HUES48 (cell line): Measurements from ENCODE around the gene PRR3.
"Not testable (repeated sequence)": the region's sequence is repeated elsewhere in the genome, so short reads cannot be mapped to it uniquely, and the experiment has no call there.

ENCODE experiments used
- H3K27ac ChIP-seq: one replicate; pipeline ENCODE4 v1.7.0; 2013; ENCODE audit warnings: low read depth, low read length, inconsistent platforms
- H3K27me3 ChIP-seq: 2 replicates; pipeline ENCODE4 v1.6.1; 2013; ENCODE audit warnings: mild to moderate bottlenecking, low read length; ENCODE audit not compliant: control insufficient read depth, insufficient read depth
- H3K36me3 ChIP-seq: 2 replicates; pipeline ENCODE4 v1.6.1; 2013; ENCODE audit warnings: low read length; ENCODE audit not compliant: control insufficient read depth, insufficient read depth
- H3K4me1 ChIP-seq: 2 replicates; pipeline ENCODE4 v1.6.1; 2013; ENCODE audit warnings: mild to moderate bottlenecking, low read length; ENCODE audit not compliant: control insufficient read depth, insufficient read depth
- H3K4me3 ChIP-seq: 2 replicates; pipeline ENCODE4 v1.5.1; 2013; ENCODE audit warnings: mild to moderate bottlenecking, low read depth, low read length
- H3K9ac ChIP-seq: 2 replicates; pipeline ENCODE4 v1.6.1; 2013; ENCODE audit warnings: mild to moderate bottlenecking, low read depth, low read length, moderate library complexity
- H3K9me3 ChIP-seq: 2 replicates; pipeline ENCODE4 v1.6.1; 2013; ENCODE audit warnings: low read length; ENCODE audit not compliant: control insufficient read depth, insufficient read depth

Gene PRR3, protein sequence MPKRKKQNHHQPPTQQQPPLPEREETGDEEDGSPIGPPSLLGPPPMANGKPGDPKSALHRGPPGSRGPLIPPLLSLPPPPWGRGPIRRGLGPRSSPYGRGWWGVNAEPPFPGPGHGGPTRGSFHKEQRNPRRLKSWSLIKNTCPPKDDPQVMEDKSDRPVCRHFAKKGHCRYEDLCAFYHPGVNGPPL

DNA sequence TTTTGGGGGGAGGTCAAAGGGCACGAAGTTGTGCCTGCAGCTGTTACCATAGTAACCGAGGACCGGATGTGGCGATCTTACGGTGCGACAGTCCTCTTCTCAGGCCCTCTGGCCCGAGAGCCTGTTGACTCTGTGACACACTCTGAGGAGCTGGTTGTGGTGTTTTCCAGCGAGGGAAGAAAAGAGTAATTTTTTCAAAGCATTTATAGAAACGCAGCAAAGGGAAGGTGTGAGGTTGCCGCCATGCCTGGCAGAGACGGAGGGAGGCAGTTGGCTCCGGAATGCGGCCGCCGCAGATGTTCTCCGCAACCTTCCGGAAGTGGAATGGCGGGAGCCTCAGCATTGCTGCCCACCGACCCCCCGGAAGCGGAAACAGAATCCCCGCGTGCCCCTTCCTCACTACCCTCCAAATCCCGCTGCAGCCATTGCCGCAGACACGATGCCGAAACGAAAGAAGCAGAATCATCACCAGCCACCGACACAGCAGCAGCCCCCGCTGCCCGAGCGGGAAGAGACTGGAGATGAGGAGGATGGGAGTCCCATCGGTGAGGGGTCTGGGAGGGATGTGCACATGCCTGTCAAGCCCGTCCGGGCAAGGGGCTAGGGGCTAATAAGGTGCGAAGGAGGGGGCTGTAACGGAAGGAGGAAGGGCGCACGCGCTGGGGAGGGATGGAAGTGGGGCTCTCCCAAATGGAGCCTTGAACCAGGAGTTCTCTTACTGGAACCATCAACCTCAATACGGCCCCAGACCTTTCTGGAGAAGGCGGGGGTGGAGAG lies at the start of gene PRR3:
Gene PRR3, plus strand, starts transcription at position 390 of the 777 bp plus-strand sequence. Its CDS starts 50 bp downstream, at position 440.
- peak within 1 kb of the TSS; percentile 97 for H3K4me3 ChIP-seq
- peaks cover 45% of the 10 kb centered on the region for H3K36me3 ChIP-seq
- no peaks in the 10 kb centered on the region for H3K9me3 ChIP-seq
- H3K4me1 ChIP-seq = 0 out of 2 replicates have a peak, but pooled peaks cover 5% of the 10 kb centered on the region
- no peaks in the 10 kb centered on the region for H3K27me3 ChIP-seq
- peak within 1 kb of the TSS; percentile 97 for H3K27ac ChIP-seq
- H3K9ac ChIP-seq = peak within 1 kb of the TSS; percentile 89

DNA sequence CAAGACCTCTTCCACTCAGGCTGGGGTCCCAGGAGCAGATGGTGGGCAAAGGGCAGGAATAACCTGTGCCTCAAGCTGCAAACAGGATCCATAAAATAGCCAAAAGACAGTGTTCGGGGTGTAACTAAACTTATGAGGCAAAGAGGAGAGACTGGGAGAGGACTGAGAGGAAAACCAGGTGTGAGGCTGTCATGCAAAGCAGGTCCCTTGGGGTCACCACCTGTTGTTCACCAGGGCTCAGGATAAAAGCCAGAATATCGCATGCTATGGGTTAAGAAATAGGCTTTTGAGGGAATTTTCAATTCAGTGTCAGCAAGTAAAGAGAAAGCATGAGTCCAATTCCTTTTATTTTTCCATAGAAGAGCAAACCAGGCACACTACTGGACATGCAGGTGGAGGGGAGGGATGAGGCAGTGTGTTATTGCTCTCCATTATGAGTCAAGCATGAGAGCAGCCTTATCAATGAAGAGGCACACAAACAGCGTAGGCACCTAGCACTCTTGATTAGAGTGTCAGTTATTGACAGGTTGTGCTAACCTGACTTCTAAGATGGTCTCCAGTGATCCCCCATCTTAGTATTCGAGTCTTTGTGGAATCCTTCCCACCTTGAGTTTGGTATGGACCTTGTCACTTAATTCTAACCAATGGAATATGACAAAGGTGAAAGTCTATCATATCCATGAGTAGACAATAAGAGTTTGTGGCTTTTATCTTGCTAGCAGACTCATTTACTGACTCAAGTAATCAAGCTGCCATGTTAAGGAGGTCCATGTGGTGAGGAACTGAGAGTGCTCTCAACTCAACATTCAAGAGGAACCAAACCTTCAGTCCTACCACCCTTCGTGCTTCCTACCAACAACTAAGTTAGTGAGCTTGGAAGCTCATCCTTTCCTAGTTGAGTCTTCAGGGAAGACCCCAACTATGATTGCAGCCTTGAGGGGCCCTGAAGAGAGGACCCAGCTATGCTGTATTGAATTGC lies 49.0 kb upstream of the PRR3 start:
- Histone ChIP-seq H3K4me3 (no peak overlapping the region), H3K9me3 (no peaks in the 10 kb centered on the region), H3K27ac (no peak overlapping the region), H3K27me3 (no peaks in the 10 kb centered on the region), H3K4me1 (peaks cover 4% of the 10 kb centered on the region), H3K9ac (no peak overlapping the region), H3K36me3 (no peaks in the 10 kb centered on the region)

DNA sequence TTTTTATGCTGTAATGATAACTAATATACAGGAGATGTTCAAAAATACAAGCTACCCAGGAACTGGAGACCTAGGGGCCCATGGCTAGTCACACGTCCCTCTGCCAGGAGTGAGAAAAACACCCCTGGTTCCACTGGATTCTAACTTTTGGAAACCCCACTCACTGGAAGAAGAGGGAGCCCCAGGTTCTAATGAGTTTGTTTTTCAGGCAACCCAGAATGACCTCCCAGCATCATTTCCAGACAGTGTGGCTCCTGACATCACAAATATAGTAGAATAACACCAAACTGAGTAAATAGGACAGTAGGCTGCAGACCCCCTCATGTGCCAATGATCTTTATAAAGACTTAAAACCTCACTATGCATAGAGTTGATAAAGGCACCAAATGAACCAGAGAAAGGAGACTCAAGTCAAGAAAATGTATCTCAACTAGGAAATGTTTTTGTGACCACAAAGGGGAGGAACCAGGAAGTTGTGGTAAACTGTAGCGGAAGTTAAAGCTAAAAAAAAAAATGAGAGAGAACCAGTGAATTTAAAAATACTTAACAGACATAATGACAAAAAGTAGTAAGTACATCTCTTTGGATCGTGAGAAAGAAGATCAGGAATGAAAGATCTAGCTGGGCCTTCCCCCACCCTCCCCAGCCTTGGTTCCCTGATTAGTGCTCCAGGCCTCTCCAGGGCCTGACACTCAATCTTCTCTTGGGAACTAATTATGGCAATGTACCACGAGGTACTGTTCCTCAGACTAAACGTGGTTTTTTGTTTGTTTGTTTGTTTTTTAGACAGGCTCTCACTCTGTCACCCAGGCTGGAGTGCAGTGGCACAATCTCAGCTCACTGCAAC lies 48.0 kb upstream of the PRR3 start:
- no peaks in the 10 kb centered on the region for H3K9me3 ChIP-seq
- no peak overlapping the region for H3K4me3 ChIP-seq
- H3K36me3 ChIP-seq = no peaks in the 10 kb centered on the region
- no peaks in the 10 kb centered on the region for H3K27me3 ChIP-seq
- peaks cover 4% of the 10 kb centered on the region for H3K4me1 ChIP-seq
- no peak overlapping the region for H3K27ac ChIP-seq
- no peak overlapping the region for H3K9ac ChIP-seq

DNA sequence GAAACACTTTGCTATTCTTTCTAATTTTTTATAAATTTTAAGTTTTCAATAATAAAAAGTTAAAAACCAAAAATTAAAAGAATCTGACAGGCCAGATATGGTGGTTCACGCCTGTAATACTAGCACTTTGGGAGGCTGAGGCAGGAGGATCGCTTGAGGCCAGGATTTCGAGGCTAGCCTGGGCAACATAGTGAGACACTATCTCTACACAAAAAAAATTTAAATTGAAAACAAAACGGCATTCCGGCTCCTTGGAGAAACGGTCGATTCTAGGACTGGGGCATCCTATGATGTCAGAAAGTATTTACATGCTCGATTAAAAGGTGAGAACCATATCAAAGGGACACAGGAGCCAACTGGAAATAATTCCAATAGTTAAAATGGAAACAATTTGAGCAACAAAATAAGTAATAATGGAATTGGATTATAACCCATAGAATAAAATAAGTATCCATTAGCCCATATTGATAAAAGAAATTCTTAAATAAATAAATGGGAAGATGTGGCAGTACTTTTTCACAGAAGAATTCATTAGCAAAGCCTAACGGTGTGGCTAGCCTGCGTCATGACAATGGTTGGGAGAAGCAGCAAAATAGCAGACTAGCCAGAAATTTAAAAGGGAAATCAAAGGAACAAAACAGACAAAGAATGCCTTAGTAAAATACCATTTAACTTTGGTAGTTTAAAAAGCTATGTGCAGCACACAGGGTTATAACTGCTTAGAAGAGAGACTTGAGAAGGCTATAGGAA lies 46.5 kb upstream of the PRR3 start:
- peaks cover 16% of the 10 kb centered on the region for H3K4me1 ChIP-seq
- peak overlapping the region; percentile 42 for H3K27ac ChIP-seq
- H3K9ac ChIP-seq = no peak overlapping the region

DNA sequence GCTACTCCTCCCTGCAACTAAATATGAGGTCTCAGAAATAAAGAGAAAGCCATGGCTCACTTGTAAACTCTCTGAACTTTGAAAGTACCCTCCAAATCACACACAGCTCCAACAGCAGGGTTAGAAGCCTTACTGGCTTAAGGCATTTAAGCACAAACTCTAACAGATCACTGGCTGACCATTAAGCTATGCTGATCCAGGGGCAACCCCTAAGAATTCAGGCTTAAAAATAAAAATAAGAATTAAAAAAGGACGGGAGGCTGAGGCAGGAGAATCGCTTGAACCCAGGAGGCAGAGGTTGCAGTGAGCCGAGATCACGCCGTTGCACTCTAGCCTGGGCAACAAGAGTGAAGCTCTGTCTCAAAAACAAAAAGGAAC lies 45.9 kb upstream of the PRR3 start:
- Histone ChIP-seq H3K27ac (peak overlapping the region; percentile 42), H3K4me1 (peaks cover 16% of the 10 kb centered on the region), H3K4me3 (no peak overlapping the region), H3K27me3 (no peaks in the 10 kb centered on the region), H3K9me3 (no peaks in the 10 kb centered on the region), H3K9ac (no peak overlapping the region), H3K36me3 (no peaks in the 10 kb centered on the region)

More for the DNA sequence above, 46.5 kb upstream of the PRR3 start:
- H3K9me3 ChIP-seq = no peaks in the 10 kb centered on the region
- no peak overlapping the region for H3K4me3 ChIP-seq
- H3K36me3 ChIP-seq = no peaks in the 10 kb centered on the region
- no peaks in the 10 kb centered on the region for H3K27me3 ChIP-seq

DNA sequence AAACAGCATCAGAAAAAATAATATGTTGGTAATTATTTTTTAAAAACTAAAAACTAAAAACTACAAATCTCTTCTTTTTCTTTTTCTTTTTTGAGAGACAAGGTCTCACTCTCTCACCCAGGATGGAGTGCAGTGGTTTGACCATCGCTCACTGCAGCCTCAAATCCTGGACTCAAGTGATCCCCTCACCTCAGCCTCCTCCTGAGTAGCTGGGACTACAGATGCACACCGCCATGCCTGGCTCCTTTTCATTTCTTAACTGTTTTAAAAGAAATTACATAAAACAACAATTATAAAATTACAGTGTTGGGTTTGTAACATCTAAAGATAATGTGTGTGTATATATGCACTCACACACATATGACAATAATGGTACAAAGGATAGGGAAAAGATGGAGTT lies 43.6 kb upstream of the PRR3 start:
- Histone ChIP-seq H3K4me1 (peaks cover 16% of the 10 kb centered on the region), H3K27me3 (no peaks in the 10 kb centered on the region), H3K9me3 (no peaks in the 10 kb centered on the region), H3K36me3 (no peaks in the 10 kb centered on the region), H3K4me3 (no peak overlapping the region), H3K9ac (no peak overlapping the region), H3K27ac (no peak overlapping the region)

DNA sequence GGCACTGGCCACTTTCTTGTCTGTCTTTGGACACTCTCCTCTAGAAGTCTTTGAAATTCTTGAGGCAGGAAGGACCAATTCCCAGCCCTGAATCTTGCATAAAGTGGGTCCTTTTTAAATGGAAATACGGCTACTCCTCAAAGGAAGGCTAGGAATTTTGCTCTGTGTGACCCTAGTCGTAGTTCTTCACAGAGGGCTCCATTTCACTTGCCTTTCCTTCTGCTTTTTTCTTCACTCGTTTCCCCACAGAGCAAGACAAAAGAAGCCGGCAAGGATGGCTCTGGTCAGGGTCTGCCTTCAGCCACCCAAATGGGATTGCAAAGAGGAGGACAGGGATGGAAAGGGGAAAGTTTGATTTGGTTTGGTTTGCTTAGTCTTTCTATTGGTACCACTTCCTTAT lies 42.0 kb upstream of the PRR3 start:
- peak overlapping the region; percentile 61 for H3K4me3 ChIP-seq
- peaks cover 16% of the 10 kb centered on the region for H3K4me1 ChIP-seq
- H3K27ac ChIP-seq = peak overlapping the region; percentile 88
- no peaks in the 10 kb centered on the region for H3K9me3 ChIP-seq
- no peak overlapping the region for H3K9ac ChIP-seq
- H3K27me3 ChIP-seq = no peaks in the 10 kb centered on the region
- H3K36me3 ChIP-seq = no peaks in the 10 kb centered on the region

DNA sequence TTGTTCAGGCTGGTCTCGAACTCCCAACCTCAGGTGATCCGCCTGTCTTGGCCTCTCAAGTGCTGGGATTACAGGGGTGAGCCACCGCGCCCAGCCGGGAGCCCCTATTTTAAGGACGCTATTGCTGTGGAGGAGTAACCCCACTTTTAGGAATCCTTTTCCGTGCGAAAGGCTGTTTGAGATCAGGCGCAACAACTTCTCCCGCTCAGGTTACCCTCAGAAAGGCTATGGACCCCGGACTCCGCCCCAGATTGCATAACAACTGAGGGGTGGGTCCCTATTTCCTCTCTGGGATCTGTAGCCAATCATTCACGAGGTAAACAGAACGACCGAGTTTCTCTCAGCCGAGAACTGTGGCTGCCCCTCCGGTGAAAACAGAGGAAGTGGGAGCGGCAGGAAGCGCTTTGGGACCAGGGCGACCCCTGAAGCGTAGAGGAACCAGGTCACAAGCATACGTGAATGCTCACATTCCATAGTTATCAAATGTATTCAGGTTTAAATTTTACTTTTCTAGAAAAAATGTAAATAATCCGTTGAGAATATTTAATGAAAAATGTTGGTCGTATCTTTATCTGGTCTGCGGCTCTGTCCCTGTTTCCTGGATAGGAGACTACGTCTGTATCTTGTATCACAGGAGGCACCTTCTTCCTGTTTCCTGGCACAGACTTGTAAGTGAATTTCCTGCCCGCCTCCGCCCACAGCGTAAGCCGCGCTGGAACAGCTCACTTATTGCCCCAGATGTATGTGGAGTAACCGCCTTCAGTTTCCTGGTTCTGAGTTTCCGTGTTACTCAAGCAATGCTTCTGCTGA lies 40.9 kb upstream of the PRR3 start:
- no peaks in the 10 kb centered on the region for H3K36me3 ChIP-seq
- peak overlapping the region; percentile 61 for H3K4me3 ChIP-seq
- peak overlapping the region; percentile 46; the same call in 1 of the 2 replicates for H3K9ac ChIP-seq
- H3K27me3 ChIP-seq = no peaks in the 10 kb centered on the region
- peaks cover 12% of the 10 kb centered on the region for H3K4me1 ChIP-seq
- H3K9me3 ChIP-seq = no peaks in the 10 kb centered on the region
- H3K27ac ChIP-seq = peak overlapping the region; percentile 88

DNA sequence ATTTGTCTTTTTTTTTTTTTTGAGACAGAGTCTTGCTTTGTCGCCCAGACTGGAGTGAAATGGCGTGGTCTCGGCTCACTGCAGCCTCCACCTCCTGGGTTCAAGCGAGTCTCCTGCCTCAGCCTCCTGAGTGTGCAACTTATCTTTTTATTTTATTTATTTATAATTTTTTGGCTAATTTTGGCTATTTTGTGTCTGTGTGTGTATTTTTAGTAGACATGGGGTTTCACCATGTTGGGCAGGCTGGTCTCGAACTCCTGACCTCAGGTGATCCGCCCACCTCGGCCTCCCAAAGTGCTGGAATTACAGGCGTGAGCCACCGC lies 40.4 kb upstream of the PRR3 start:
- Histone ChIP-seq H3K9ac (peak overlapping the region; percentile 39; the same call in 1 of the 2 replicates), H3K4me3 (peak overlapping the region; percentile 61), H3K27ac (peak overlapping the region; percentile 88), H3K4me1 (peaks cover 12% of the 10 kb centered on the region)
- H3K9me3 ChIP-seq, H3K36me3 ChIP-seq, H3K27me3 ChIP-seq: not testable (repeated sequence)
